Fibroblast of upper back skin (primary cell): ENCODE measurements around the gene CFAP53.

Experiments
- DNase-seq: peaks from one replicate; pipeline ENCODE4 v3.0.0-alpha.2; 2013

CFAP53 gene

DNA sequence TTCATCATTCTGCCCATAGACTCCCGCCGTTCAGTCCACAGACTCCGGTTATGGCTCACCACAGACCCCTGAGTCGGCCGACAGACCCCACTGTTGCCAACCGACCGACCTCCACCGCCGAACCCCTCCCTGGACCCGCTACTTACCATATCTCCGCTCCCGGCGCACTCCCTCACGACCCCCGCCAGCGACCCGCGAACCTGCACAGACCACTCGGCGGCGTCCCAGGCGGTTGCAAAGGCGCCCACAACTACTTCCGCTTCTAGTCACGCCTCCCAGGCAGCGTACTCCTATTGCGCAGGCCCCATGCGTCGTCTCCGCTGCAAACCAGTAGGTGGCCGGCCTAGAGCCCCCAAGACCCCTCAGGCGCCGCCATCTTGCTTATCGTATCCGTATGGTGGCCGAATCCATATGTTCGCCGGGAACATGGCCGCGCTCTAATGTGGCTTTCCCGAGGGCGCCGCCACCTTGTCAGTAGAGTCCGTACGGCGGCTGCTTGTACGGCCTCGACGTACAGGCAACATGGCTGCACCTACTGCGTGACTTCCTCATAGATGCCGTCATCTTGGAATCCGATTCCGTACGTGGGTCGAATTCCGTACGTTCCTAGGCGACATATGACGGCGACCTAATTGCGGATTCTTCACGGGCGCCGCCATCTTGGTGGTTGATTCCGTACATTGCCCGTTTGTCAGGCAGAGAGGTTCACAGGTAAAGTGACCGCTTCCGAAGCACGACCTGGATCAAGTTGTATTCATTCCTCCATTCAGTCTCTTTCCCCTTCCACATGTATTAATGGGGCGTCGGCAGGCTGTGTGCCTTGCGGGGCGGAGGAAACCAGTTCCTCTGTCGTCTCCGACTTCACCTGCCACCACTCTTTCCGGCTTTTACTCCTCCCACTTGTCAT lies 21.4 kb upstream of the CFAP53 start, which contains the start of gene CXXC1:
Gene CXXC1 (minus strand): TSS at position 252 of the 907 bp plus-strand sequence. CDS start 103 bp downstream, at position 149.
- DNase-seq, result peak; percentile 100

DNA sequence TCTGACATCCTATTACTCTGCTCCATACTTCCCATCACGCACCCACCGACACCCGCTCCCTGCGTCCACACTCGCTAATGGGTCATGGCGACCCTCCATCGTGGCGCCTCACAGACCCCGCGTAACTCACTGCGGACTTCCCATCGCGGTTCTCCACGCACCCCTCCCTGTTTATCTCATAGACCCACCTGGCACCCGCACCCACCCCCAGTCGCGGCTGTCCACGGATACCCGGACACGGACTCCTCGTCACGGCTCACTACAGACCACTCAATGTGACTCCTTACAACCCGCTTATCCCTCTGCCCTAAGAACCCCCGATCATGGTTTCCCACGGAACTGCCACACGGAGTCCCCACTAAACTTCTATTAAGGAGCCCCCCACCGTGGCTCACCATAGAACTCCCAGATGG lies 20.7 kb upstream of the CFAP53 start:
- no peak for DNase-seq

DNA sequence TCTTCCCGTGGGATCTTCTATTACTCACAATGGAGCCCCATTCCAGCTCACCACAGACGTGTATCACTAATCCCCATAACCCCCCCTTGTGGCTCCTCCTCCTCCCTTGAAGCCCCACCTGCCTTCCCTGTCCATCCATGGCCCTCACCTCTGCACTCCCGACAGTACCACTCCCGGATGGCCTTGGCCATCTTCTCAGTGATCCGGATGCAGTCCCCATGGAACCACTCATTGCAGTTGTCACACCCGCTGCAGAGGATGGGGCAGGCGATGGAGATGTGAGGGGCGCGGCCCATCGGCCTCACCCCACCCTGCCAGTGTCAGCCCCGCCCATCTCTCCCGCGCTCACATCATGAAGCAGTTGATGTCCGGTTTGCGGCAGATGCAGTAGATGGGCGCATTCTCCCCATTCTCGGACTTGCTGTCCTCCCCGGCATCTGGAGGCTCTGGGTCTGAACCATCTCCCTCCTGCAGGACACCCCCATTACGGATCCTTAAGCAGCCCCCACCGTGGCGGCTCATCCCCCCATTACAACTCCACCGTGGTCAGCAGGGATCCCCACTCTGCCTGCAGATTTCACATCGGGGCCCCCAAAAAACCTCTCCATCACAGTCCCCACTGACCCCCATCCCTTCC lies 20.2 kb upstream of the CFAP53 start:
- peak; percentile 28 for DNase-seq

DNA sequence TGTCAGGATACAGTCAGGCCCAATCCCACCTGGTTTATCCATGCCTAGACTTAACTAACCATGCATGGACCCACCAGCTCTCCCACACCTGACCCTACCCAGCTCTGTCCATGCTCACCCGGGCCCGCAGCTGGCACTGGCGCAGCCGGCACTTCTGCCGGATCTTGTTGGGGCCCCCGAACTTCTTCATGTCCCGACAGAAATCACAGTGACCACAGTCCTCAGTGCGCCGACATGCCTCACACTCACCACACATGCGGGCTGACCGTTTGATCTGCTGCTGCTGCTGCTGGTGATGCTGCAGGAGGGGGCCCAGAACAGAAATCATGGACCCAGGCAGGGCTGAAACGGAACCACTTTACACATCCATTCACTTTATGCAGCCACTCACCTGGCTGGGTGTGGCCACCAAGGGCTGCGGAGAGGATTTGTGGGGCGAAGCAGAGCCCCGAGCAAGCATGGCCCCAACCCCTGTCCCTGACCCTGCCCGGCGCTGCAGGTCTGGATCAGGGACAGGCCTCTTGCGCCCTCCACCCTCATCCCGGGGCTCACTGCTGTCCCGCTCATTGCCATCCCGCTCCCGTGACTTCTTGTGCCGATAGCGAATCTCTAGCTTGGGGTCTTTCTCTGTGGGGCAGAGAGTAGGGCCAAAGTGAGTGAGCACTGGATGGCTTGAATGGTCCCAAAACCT lies 19.5 kb upstream of the CFAP53 start:
- no peak for DNase-seq

DNA sequence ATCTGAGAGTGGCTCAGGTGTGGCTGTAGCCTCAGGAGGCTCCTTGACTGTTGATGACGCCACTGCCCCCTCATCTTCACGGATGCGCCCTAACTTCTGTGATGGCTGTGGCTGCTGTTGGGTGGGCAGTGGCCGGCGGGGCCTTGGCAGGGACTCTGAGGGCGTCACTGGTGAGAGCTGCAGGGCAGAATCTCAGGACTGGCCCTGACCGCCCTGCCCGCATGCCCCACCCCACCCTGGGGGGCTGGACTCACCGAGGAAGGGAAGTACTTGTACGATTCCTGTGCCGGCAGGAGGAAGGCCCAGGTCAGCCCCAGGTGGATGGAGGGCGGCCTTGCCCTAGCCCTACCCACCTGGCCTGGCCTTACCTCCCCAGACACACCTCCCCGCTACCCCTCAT lies 18.8 kb upstream of the CFAP53 start:
- no peak for DNase-seq

DNA sequence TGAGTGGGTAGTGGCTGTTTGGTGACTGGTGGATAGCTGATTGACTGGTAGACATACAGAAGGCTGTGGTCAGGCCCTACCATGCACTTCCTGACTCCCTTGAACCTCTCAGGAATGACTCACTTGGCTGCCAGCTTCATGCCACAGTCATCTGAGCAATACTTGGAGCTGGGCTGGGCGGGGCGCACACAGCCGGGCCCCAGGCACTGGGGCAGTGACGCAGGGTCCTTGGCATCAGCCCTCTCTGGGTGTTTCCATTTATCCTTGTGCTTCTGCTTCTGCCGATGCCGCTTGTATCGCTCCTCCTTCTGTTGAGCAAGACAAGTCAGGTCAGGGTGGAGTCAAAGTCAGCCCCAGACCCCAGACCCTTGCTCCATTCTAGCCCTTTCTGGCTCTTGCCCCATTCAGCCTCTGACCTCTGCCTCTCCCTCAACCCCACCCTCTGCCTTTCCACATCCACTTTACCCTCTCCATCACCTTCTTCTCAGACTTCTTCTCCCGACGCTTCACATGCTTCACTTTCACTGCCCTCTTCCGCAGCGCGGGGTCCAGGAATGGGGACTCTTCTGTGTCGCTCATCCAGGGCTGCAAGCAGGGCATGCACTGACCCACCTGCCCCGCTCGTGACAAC lies 18.1 kb upstream of the CFAP53 start:
- no peak for DNase-seq

DNA sequence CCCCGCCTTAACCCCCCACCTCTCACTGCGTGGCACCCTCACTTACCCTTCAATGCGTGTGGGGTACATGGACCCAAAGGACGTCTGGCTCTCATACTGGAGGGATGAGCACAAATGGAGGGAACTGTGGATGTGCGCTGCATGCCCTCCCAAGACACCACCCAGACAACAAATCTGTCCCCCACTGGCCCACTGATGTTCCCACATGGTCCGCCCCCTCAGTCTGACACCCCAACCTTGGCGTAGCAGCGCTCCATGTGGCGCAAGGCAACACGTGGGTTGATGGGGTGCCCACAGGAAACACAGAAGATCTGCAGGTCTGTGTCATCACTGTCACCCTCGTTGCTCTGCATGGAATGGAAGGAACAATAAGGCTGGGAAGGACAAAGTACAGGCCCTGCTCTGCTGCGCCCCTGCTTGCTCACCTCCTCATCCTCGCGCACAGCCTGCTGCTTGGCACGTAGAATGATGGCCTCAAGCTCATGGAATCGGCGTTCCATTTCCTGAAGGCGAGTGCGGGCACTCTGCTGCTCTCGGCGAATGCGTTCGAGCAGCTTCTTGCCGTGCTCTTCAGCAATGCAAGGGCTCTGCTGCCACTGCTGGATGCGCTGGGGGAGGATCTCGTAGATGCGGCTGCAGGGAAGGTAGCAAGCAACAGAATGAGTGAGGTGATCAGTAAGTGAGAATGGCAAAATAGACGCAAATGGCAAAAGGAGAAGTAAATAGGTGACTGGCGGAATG lies 17.3 kb upstream of the CFAP53 start:
- DNase-seq, result no peak

DNA sequence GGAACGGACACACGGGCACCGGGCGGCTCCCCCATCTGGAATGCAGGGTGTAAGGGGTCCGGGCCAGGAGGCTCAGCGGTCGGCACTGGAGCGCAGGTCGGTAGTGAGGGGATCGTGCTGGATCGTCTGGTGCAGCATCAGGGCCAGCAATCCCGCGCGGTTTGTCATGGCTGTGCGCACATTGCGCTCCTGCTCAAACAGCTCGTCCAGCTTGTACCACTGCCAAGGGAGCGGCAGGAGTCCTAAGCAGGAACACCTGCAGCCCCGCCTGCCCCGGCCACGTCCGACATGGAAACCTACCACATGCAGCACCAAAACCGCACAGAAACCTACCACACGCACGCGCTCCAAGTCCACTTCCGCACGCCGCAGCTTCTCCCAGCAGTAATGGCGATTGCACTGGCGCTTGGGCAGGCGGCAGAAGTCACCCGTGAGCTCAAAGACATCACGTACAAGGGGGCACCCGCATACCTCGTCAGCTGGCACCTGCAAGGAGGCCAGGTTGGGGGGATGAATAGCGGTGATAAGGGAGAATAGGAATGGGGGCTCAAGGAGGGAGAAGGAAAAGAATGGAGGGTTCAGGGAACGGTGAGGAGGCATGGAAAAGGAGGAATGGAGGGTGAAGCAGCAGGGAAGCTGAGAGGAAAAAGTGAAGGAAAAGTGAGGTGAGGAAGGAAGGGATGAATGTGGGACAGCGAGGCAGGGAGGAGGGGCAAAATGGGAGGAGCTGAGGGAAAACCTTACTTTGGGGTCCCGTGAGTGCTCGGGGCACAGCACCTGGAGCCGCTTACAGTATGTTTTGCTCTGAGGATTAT lies 16.4 kb upstream of the CFAP53 start:
- DNase-seq, result no peak

DNA sequence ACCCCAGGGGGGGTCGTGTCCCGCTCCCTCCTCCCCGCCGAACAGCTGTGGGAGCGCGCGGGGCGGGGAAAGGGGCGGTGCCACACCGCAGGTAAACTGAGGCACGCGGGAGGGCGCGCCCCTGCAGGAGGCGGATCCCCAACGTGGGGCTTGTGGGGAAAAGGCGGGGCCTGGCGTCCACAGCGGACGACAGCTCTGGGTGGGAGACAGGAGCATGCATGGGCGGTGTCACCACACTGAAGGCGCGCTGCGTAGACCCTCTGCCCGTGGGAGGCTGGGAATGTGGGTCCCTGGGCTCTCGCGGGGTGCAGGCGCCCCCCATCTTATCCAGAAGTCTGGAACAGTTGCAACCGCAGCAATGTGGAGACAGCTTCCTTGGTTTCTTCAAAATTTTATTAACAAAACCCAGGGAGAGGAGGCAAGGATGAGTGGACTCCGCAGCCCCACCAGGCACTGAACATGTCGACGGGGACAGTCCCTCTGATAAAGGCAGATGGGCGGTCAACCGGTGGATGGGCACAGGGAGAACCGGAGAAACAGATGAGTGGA lies 15.8 kb upstream of the CFAP53 start:
- no peak for DNase-seq

DNA sequence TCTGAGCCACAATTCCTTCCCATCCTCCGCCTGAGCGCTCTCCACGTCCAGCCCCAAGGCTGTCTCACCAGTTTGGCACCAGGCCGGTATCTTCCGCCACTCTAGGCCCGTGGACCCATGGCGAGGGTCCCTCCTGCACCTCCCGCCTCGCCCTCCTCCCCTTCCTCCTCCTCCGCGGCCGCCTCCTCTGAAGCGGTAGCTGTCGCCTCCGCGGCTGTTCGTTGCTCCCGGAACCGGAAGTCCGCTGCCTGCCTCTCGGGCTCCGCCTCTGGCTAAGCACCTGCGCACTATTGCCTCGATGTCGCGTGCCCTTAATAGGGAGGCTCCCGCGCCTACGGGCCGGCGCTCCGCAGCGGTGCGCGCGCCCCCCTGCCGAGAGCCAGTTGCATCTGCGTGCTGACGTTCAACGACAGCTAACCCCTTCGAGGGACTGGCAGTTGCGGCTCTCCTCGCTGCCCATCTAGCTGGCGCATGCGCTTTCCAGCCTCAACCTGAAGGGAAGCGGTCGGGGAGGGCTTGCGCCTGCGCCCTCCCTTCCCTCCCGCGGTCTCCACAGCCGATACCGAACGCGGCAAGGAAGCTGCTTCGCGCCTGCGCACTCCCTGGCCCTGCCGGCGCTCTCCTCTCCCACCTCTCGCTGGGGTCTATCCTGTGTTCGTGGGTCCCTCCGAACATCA lies 15.1 kb upstream of the CFAP53 start, which contains the start of gene MBD1:
Gene MBD1 (minus strand): TSS at position 229 of the 677 bp plus-strand sequence. CDS start 1,531 bp downstream, outside the sequence.
- DNase-seq, result peak; percentile 99

DNA sequence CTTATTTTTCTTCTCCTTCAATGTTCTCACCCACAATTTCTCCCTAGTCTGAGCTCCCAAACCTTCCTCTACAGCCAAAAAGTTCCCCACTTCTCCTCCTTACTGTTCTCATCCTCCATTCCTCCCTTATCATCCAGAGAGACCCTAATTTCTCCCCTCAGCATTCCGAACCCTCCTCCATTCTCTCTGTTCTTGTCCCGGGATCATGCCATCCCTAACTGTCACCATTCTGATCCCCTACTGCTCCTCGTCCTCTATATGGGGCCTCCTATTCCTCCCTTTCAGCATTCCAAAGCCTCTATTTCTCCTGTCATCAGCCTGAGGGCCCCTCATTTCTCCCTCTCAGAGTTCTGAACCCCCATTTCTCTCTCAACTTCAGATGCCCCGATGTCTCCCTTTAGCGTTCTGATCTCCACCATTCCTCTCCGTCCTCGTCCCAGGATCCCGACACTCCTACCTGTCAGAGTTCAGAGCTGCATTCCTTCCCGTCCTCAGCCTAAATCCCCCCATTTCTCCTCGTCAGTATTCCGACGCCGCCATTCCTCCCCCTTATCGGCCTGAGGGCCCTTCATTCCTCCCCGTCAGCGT lies 14.5 kb upstream of the CFAP53 start:
- DNase-seq, result no peak

DNA sequence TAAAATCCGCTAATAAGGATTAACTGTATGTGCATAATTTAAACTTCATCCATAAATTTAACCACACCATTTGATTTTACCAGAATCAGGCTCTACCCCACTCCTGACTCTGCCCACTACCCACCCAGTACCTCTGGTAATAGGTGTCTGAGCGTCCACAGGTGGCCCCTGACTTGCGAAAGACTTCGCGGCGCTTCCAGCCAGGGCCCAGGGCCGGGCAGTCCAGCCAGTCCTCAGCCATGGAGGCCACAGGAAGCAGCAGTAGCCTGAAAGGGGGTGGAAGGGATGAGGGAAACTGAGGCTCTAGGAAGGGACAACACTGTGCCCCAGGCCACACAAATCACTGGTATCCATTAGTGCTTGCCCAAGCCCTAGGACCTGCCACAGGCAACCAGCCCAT lies 13.5 kb upstream of the CFAP53 start:
- DNase-seq, result no peak

DNA sequence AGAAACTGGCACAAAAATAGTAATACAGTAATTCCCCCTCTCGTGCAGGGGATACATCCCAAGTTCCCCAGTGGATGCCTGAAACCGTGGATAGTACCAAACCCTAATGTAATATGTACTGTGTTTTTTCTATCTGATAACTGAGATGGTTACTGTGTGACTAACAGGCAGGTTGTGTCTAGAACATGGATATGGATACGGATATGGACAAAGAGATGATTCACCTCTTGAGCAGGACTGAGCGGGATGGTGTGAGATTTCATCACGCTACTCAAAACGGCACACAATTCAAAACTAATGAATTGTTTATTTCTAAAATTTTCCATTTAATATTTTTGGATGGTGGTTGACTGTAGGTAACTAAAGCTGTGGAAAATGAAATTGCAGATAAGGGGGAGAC lies 11.6 kb upstream of the CFAP53 start:
- peak; percentile 17 for DNase-seq

DNA sequence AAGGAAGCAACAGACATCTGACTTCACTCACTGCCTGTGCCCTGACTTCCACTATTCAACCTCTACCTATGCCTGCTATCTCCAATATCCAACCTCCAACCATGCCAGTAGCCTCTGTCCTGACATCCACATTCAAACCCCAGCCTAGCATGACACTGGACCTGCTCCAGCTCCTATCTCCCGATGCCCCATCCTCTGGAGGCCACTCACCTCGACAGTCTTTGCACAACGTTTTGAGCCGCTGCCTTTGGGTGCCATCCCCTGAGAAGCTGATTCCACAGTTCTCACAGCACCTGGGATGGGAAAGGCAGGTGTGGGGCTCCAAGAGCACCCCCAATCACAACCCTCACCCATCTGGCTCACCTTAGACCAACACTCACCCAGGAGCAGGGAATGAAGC lies 10.2 kb upstream of the CFAP53 start:
- no peak for DNase-seq

DNA sequence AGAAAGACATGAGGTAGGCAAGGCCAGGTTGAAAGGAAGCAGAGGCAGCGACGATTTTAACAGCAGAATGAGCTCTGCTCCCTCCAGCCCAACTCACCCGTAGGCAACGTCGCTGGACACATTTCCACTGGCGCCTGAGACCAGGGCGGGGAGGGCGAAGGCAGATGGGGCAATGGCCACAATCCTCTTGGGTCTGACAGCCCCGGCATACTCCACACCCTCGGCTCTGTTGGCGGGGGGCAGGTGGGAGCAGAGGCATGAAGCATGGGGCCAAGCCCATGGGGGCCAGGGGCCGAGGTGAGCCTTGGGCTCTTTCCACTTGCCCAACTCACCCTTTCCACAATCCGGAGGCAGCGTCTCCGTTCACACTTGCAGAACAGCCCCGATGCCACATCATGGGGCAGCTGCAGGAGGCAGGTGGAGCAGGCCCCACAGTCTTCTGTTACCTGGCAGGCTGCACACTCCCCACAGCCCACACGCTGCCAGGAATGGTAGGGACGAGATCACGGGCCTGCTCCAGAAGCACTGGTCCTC lies 9.3 kb upstream of the CFAP53 start:
- DNase-seq, result no peak

DNA sequence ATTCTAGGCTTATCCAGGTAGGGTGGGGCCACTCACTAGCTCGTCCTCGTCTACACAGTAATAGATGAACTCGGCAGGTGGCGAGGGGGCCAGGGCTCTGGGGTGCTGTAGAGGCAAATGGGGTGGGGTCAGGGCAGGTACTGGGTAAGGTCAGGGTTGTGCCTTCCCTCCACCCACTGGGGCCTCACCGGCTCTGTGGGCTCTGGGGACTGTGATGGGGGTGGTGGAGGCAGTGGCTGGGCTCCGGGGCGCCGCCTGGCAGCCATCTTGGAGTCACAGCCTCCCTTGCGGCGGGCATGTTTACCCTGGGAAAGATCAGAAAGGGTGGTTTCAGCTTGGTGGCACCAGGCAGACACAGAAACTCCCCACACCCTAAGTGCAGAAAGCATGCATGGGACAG lies 8.6 kb upstream of the CFAP53 start:
- no peak for DNase-seq

DNA sequence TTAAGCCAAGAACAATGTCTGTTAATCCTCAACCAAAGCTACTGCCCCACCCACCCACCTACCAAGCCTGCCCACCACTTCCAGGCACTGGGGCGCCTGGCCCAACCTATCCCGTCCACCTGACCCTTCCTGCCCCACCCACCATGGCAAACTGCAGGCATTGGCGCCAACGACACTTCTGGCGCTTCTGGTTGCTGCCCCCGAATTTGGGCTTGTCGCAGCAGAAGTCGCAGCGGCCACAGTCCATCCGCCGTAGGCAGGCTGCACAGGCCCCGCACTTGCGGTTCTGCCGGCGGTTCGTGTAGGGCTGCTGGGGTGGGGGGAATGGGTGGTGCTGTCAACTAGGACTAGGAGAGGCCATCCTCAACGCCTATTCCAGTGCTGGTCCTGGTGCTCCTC lies 7.7 kb upstream of the CFAP53 start:
- DNase-seq, result no peak

DNA sequence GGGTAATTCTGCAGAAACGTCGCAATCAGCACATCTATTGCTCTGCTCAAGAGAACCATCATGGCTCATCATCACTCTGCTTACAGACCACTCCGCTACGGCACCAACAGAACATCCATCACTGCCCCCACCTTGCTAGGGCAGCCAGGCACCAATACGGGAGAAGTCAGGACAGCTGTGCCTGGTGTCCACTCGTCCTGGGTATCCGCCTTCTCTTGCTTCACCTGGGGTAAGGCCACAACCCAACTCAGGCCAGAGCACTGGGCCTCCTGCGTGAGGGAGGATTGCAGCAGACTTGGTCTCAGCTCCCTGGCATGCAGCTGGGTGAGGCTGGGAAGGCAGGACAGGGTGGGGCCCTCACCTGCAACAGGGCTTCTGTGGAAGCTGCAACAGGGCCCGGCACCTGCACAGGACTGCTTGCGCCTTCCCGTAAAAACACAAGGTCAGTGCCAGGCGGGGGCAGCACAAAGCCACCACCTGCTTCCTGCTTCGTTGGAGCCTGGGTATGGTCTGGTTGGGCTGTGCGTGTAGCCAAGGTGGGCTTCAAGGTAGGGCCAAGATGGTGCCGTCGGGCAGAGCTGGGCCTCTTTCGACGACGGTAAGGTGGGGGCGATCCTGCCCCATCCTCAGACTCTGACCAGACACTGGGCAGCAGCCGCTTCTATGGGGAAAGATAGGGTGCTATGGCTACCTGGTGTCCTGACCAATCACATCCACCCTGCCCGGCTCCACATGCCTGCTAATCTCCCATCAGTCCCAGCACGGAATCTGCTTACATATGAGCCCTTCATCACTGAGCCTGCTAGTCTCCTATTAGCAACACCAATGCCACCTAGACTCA lies 7.1 kb upstream of the CFAP53 start:
- no peak for DNase-seq

DNA sequence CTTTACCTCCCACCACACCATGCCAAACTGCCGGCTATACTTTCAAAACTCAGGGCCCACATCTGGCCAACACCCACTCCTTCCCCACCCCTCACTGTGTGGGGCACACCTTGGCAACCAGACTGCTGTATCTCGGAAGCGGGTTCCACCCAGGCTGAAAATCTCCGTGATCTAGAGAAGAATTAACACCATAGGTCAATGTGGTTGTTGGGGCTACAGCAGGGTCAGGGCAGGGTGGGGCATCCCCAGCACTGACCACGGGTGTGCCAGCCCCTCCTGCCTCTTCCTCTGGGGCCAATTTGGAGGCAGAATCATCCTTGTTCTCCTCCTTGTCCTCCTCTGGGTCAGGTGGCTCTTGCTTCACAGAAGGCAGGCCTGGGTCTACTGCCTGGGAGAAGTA lies 6.3 kb upstream of the CFAP53 start:
- DNase-seq, result no peak
